ENCODE results near the gene CNGB1.

Gene CNGB1

DNA sequence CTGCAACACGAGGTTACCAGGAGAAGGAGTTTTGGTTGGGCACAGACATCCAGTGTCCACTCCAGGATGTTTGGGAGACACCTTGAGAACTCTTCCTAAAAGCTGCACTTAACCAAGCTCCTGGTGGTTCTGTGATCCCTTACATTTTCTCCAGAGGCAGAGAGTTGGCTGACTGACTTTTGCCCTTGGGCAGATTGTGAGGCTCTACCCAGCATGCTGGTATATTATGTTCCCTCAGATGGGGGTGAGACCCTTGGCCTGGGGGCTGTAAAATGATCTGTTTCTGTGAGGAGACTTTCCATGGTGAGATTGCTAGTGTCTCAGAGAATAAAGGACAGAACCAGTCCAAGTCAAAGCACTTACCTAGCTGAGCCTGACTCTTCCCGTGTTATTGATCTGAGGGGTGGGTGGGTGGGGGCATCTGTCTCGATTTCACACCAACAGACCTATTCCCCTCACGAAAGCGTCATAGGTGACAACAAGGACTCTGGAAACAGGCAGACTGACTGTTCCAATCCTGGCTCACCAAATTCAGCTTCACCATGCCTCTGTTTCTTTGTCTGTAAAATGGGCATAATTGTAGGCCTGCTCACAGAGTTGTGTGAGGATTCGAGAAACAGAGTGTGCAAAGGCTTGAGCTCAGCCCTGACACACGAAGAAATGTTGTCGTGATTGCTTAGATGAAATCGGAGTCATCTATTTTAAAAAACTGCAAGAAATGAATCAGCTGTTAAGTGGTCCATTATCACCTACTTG lies 42.5 kb upstream of the CNGB1 start:
- no peak overlapping the region for H2BK120ac ChIP-seq (ENCODE audit: low read depth, low read length)
- no peak overlapping the region for H3K4me3 ChIP-seq (ENCODE audit: low read length in 2 of 2)
- H3K4me2 ChIP-seq (ENCODE audit: insufficient read depth, low read length, poor library complexity, severe bottlenecking), result no peak overlapping the region
- H3K14ac ChIP-seq (ENCODE audit: low read length), result no peak overlapping the region
- no peak overlapping the region for H4K8ac ChIP-seq (ENCODE audit: low read depth, low read length)
- WGBS, 2 donors (ENCODE audit: extremely low coverage in 2 of 2, insufficient read length in 2 of 2, insufficient replicate concordance in 1 of 2), result no CpG with 5 or more reads among the region's 9 CpGs
- H3K18ac ChIP-seq (ENCODE audit: low read length), result no peak overlapping the region
- no peak for DNase-seq (ENCODE audit: low spot score)
- no peak overlapping the region for H2AFZ ChIP-seq (ENCODE audit: low read length)
- no peak overlapping the region for H2BK12ac ChIP-seq (ENCODE audit: low read length)
- no peaks in the 10 kb centered on the region for H3K79me1 ChIP-seq (ENCODE audit: low read depth, low read length)
- H3K9me3 ChIP-seq (replicated peaks in 1 of 2; ENCODE audit: control insufficient read depth in 2 of 2, insufficient read depth in 1 of 2, low read depth in 1 of 2, low read length in 2 of 2), result no peaks in the 10 kb centered on the region
- no peak overlapping the region for H3K23ac ChIP-seq (ENCODE audit: low read depth, low read length, poor library complexity)
- no peak overlapping the region for H2BK15ac ChIP-seq (ENCODE audit: low read length)
- no peak overlapping the region for H3K27ac ChIP-seq (replicated peaks; ENCODE audit: low read length)
- no peak overlapping the region for H4K91ac ChIP-seq (ENCODE audit: low read depth, low read length, poor library complexity)
- H3K36me3 ChIP-seq (replicated peaks in 1 of 2; ENCODE audit: control insufficient read depth in 2 of 2, insufficient read depth in 2 of 2, low read length in 2 of 2), result peaks cover 5 to 56% of the 10 kb centered on the region in 2 donors
- no peak overlapping the region for H2BK5ac ChIP-seq (ENCODE audit: low read length)
- H2AK5ac ChIP-seq (ENCODE audit: low read depth, low read length), result no peak overlapping the region
- H3K4me1 ChIP-seq (ENCODE audit: control insufficient read depth in 2 of 2, insufficient read depth in 1 of 2, low read depth in 1 of 2, low read length in 2 of 2), result peaks cover 0 to 16% of the 10 kb centered on the region in 2 donors
- H3K9ac ChIP-seq (ENCODE audit: low read depth, low read length, poor library complexity), result no peak overlapping the region
- H3K27me3 ChIP-seq (ENCODE audit: control insufficient read depth in 3 of 3, insufficient read depth in 3 of 3, low read depth in 1 of 3, low read length in 3 of 3), result no peaks in the 10 kb centered on the region
- H3K4ac ChIP-seq (ENCODE audit: low read length), result no peak overlapping the region

DNA sequence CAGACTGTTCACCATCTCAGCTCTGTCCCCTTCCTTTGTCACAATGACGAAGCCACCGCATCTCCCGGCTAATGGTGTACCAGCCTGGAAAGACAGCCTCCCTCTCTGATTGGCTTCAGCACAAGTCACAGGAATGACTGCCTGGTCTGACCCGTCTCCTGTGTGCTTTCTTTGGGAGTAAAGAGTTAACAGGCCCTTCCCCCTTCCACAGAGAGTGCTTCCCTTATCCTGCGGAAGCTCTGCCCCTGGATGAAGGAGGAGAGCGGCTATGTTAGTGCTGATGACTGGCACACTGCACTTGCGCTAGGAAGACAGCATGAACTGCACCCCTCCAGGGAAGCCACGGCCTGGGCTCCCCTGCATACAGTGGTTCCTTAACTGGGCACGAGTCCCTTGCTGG lies 41.6 kb upstream of the CNGB1 start:
- no peak overlapping the region for H3K9ac ChIP-seq (ENCODE audit: low read depth, low read length, poor library complexity)
- H3K4me1 ChIP-seq (ENCODE audit: control insufficient read depth in 2 of 2, insufficient read depth in 1 of 2, low read depth in 1 of 2, low read length in 2 of 2), result peaks cover 0 to 16% of the 10 kb centered on the region in 2 donors
- no peak overlapping the region for H3K4me2 ChIP-seq (ENCODE audit: insufficient read depth, low read length, poor library complexity, severe bottlenecking)
- WGBS, 2 donors (ENCODE audit: extremely low coverage in 2 of 2, insufficient read length in 2 of 2, insufficient replicate concordance in 1 of 2), result no CpG with 5 or more reads among the region's 9 CpGs
- no peak overlapping the region for H2BK120ac ChIP-seq (ENCODE audit: low read depth, low read length)
- no peak overlapping the region for H3K4ac ChIP-seq (ENCODE audit: low read length)
- no peak overlapping the region for H2AK5ac ChIP-seq (ENCODE audit: low read depth, low read length)
- H4K91ac ChIP-seq (ENCODE audit: low read depth, low read length, poor library complexity), result no peak overlapping the region
- H3K14ac ChIP-seq (ENCODE audit: low read length), result no peak overlapping the region
- no peak overlapping the region for H4K8ac ChIP-seq (ENCODE audit: low read depth, low read length)
- DNase-seq (ENCODE audit: low spot score), result no peak
- no peak overlapping the region for H3K23ac ChIP-seq (ENCODE audit: low read depth, low read length, poor library complexity)
- peak overlapping the region; percentile 25 for H3K27ac ChIP-seq (replicated peaks; ENCODE audit: low read length)
- no peaks in the 10 kb centered on the region for H3K9me3 ChIP-seq (replicated peaks in 1 of 2; ENCODE audit: control insufficient read depth in 2 of 2, insufficient read depth in 1 of 2, low read depth in 1 of 2, low read length in 2 of 2)
- no peak overlapping the region for H3K4me3 ChIP-seq (ENCODE audit: low read length in 2 of 2)
- no peaks in the 10 kb centered on the region for H3K27me3 ChIP-seq (ENCODE audit: control insufficient read depth in 3 of 3, insufficient read depth in 3 of 3, low read depth in 1 of 3, low read length in 3 of 3)
- H2BK5ac ChIP-seq (ENCODE audit: low read length), result peak overlapping the region; percentile 0
- no peaks in the 10 kb centered on the region for H3K79me1 ChIP-seq (ENCODE audit: low read depth, low read length)
- no peak overlapping the region for H2AFZ ChIP-seq (ENCODE audit: low read length)
- no peak overlapping the region for H3K18ac ChIP-seq (ENCODE audit: low read length)
- H3K36me3 ChIP-seq (replicated peaks in 1 of 2; ENCODE audit: control insufficient read depth in 2 of 2, insufficient read depth in 2 of 2, low read length in 2 of 2), result peaks cover 5 to 59% of the 10 kb centered on the region in 2 donors
- no peak overlapping the region for H2BK15ac ChIP-seq (ENCODE audit: low read length)
- no peak overlapping the region for H2BK12ac ChIP-seq (ENCODE audit: low read length)

DNA sequence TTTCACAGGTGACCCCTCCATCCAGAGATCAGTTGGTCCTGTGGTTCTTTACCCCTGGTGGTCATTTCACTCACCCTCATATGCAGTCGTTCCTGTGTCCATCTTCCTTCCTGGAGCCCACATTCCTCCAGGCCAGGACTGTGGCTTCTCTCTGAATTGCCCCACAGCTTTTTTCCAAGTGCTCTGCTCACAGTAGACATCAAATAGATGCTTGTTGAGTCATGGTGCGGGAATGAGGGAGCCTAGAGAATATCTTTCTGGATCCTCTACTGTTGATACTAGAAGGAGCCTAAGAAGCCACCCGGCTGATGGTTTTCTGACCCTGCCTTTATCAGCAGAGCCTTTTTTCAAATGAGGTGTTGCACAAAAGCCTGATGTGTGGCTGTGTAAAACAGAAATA lies 40.7 kb upstream of the CNGB1 start:
- Histone ChIP-seq H3K27ac (replicated peaks; ENCODE audit: low read length) (no peak overlapping the region), H4K91ac (ENCODE audit: low read depth, low read length, poor library complexity) (no peak overlapping the region), H3K23ac (ENCODE audit: low read depth, low read length, poor library complexity) (no peak overlapping the region), H2BK15ac (ENCODE audit: low read length) (no peak overlapping the region), H3K4me2 (ENCODE audit: insufficient read depth, low read length, poor library complexity, severe bottlenecking) (no peak overlapping the region), H2AFZ (ENCODE audit: low read length) (no peak overlapping the region), H3K79me1 (ENCODE audit: low read depth, low read length) (no peaks in the 10 kb centered on the region), H3K14ac (ENCODE audit: low read length) (no peak overlapping the region), H2BK5ac (ENCODE audit: low read length) (no peak overlapping the region), H3K4ac (ENCODE audit: low read length) (no peak overlapping the region), H3K4me1 (ENCODE audit: control insufficient read depth in 2 of 2, insufficient read depth in 1 of 2, low read depth in 1 of 2, low read length in 2 of 2) (peaks cover 0 to 16% of the 10 kb centered on the region in 2 donors), H3K18ac (ENCODE audit: low read length) (no peak overlapping the region), H3K9ac (ENCODE audit: low read depth, low read length, poor library complexity) (no peak overlapping the region), H3K27me3 (ENCODE audit: control insufficient read depth in 3 of 3, insufficient read depth in 3 of 3, low read depth in 1 of 3, low read length in 3 of 3) (no peaks in the 10 kb centered on the region), H2BK120ac (ENCODE audit: low read depth, low read length) (no peak overlapping the region), H3K9me3 (replicated peaks in 1 of 2; ENCODE audit: control insufficient read depth in 2 of 2, insufficient read depth in 1 of 2, low read depth in 1 of 2, low read length in 2 of 2) (peaks cover 0 to 4% of the 10 kb centered on the region in 2 donors), H2AK5ac (ENCODE audit: low read depth, low read length) (no peak overlapping the region), H3K4me3 (ENCODE audit: low read length in 2 of 2) (no peak overlapping the region), H3K36me3 (replicated peaks in 1 of 2; ENCODE audit: control insufficient read depth in 2 of 2, insufficient read depth in 2 of 2, low read length in 2 of 2) (peaks cover 5 to 61% of the 10 kb centered on the region in 2 donors), H2BK12ac (ENCODE audit: low read length) (no peak overlapping the region), H4K8ac (ENCODE audit: low read depth, low read length) (no peak overlapping the region)
- no CpG with 5 or more reads among the region's 3 CpGs for WGBS, 2 donors (ENCODE audit: extremely low coverage in 2 of 2, insufficient read length in 2 of 2, insufficient replicate concordance in 1 of 2)
- DNase-seq (ENCODE audit: low spot score), result no peak

DNA sequence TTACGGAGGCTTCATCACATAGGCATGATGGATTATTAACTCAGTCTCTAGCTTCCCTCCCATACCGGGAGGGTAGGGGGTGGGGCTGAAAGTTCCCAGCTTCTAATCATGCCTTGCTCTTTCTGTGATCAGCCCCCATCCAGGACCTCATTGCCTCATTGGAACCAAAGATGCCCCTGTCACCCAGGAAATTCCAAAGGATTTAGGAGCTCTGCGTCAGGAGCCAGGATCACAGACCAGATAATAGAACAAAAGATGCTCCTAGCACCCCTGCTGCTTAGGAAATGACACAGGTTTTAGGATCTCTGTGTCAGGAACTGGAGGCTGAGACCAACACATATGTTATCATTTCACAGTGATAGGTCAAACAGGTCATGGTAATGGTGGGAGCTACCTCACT lies 40.0 kb upstream of the CNGB1 start:
- no peak overlapping the region for H2BK15ac ChIP-seq (ENCODE audit: low read length)
- no peak overlapping the region for H3K14ac ChIP-seq (ENCODE audit: low read length)
- H3K9me3 ChIP-seq (replicated peaks in 1 of 2; ENCODE audit: control insufficient read depth in 2 of 2, insufficient read depth in 1 of 2, low read depth in 1 of 2, low read length in 2 of 2), result peaks cover 0 to 8% of the 10 kb centered on the region in 2 donors
- H3K27me3 ChIP-seq (ENCODE audit: control insufficient read depth in 3 of 3, insufficient read depth in 3 of 3, low read depth in 1 of 3, low read length in 3 of 3), result no peaks in the 10 kb centered on the region
- no peak overlapping the region for H4K8ac ChIP-seq (ENCODE audit: low read depth, low read length)
- no peak overlapping the region for H2AK5ac ChIP-seq (ENCODE audit: low read depth, low read length)
- no peak overlapping the region for H2AFZ ChIP-seq (ENCODE audit: low read length)
- H3K36me3 ChIP-seq (replicated peaks in 1 of 2; ENCODE audit: control insufficient read depth in 2 of 2, insufficient read depth in 2 of 2, low read length in 2 of 2), result peaks cover 5 to 66% of the 10 kb centered on the region in 2 donors
- DNase-seq (ENCODE audit: low spot score), result no peak
- H3K18ac ChIP-seq (ENCODE audit: low read length), result no peak overlapping the region
- no peak overlapping the region for H2BK12ac ChIP-seq (ENCODE audit: low read length)
- H3K9ac ChIP-seq (ENCODE audit: low read depth, low read length, poor library complexity), result no peak overlapping the region
- no peak overlapping the region for H3K27ac ChIP-seq (replicated peaks; ENCODE audit: low read length)
- H2BK120ac ChIP-seq (ENCODE audit: low read depth, low read length), result no peak overlapping the region
- H3K4me1 ChIP-seq (ENCODE audit: control insufficient read depth in 2 of 2, insufficient read depth in 1 of 2, low read depth in 1 of 2, low read length in 2 of 2), result peaks cover 0 to 16% of the 10 kb centered on the region in 2 donors
- no peak overlapping the region for H3K4me2 ChIP-seq (ENCODE audit: insufficient read depth, low read length, poor library complexity, severe bottlenecking)
- H3K79me1 ChIP-seq (ENCODE audit: low read depth, low read length), result no peaks in the 10 kb centered on the region
- no peak overlapping the region for H3K4ac ChIP-seq (ENCODE audit: low read length)
- H2BK5ac ChIP-seq (ENCODE audit: low read length), result no peak overlapping the region
- no peak overlapping the region for H3K23ac ChIP-seq (ENCODE audit: low read depth, low read length, poor library complexity)
- no peak overlapping the region for H4K91ac ChIP-seq (ENCODE audit: low read depth, low read length, poor library complexity)
- WGBS, 2 donors (ENCODE audit: extremely low coverage in 2 of 2, insufficient read length in 2 of 2, insufficient replicate concordance in 1 of 2), result no CpG with 5 or more reads among the region's 3 CpGs
- no peak overlapping the region for H3K4me3 ChIP-seq (ENCODE audit: low read length in 2 of 2)
